Mesenchymal stem cell (in vitro differentiated cells and primary cell): ENCODE results near the gene CNDP2.
"Not testable (repeated sequence)": the region's sequence is repeated elsewhere in the genome, so short reads cannot be mapped to it uniquely, and the experiment has no call there.

Experiments used
- DNase-seq: peaks from one replicate; pipeline ENCODE4 v3.0.0-alpha.2; 2013
- H2AFZ ChIP-seq: one replicate; pipeline ENCODE4 v1.6.1; 2013; ENCODE audit warnings: low read depth, mild to moderate bottlenecking, control low read depth, inconsistent platforms, low read length, moderate library complexity
- H2AK5ac ChIP-seq: 2 replicates; pipeline ENCODE4 v1.6.1; 2013; ENCODE audit warnings: low read length, moderate library complexity, mild to moderate bottlenecking, inconsistent platforms; ENCODE audit not compliant: severe bottlenecking
- H2BK120ac ChIP-seq: one replicate; pipeline ENCODE4 v1.6.1; 2013; ENCODE audit warnings: low read depth, mild to moderate bottlenecking, inconsistent platforms, low read length, moderate library complexity
- H2BK12ac ChIP-seq, 2 experiments: one replicate each; pipeline ENCODE4 v1.6.1; 2013; ENCODE audit warnings: inconsistent platforms in 2 of 2, low read length in 2 of 2, mild to moderate bottlenecking in 2 of 2, moderate library complexity in 2 of 2, control low read depth in 1 of 2
- H2BK15ac ChIP-seq: one replicate; pipeline ENCODE4 v1.6.1; 2013; ENCODE audit warnings: mild to moderate bottlenecking, low read depth, inconsistent platforms; ENCODE audit not compliant: poor library complexity, severe bottlenecking
- H2BK5ac ChIP-seq: 2 replicates; pipeline ENCODE4 v1.6.1; 2013; ENCODE audit warnings: low read depth, mild to moderate bottlenecking, low read length, control low read depth, inconsistent platforms; ENCODE audit not compliant: poor library complexity, severe bottlenecking
- H3K14ac ChIP-seq, 2 experiments: one replicate each; pipeline ENCODE4 v1.6.1; 2013; ENCODE audit warnings: inconsistent platforms in 2 of 2, low read length in 2 of 2, control low read depth in 1 of 2, mild to moderate bottlenecking in 1 of 2, moderate library complexity in 1 of 2
- H3K18ac ChIP-seq, 2 experiments: one replicate each; pipeline ENCODE4 v1.6.1; 2013; ENCODE audit warnings: inconsistent platforms in 2 of 2, low read length in 2 of 2, control low read depth in 1 of 2, low read depth in 1 of 2, mild to moderate bottlenecking in 1 of 2
- H3K23ac ChIP-seq, 2 experiments: one replicate each; pipeline ENCODE4 v1.6.1; 2013; ENCODE audit warnings: inconsistent platforms in 2 of 2, low read length in 2 of 2, mild to moderate bottlenecking in 2 of 2, moderate library complexity in 2 of 2, control low read depth in 1 of 2
- H3K27ac ChIP-seq: 2 replicates; pipeline ENCODE4 v1.5.1; 2013; ENCODE audit warnings: mild to moderate bottlenecking, moderate library complexity, low read length, control low read depth, inconsistent platforms; ENCODE audit not compliant: poor library complexity, severe bottlenecking
- H3K27me3 ChIP-seq, 2 experiments: 2 replicates each; pipeline versions ENCODE4 v1.6.1 to v1.7.0; 2013; ENCODE audit warnings: low read length in 2 of 2, mild to moderate bottlenecking in 2 of 2, moderate library complexity in 2 of 2, control low read depth in 1 of 2, inconsistent platforms in 1 of 2; ENCODE audit not compliant: control insufficient read depth in 1 of 2, insufficient read depth in 1 of 2
- H3K36me3 ChIP-seq, 2 experiments: 2 replicates each; pipeline versions ENCODE4 v1.6.1 to v1.7.0; 2013; ENCODE audit warnings: low read length in 2 of 2, control low read depth in 1 of 2, inconsistent platforms in 1 of 2, low read depth in 1 of 2, mild to moderate bottlenecking in 1 of 2; ENCODE audit not compliant: insufficient read depth in 2 of 2, control insufficient read depth in 1 of 2
- H3K4ac ChIP-seq, 2 experiments: one replicate each; pipeline ENCODE4 v1.6.1; 2013; ENCODE audit warnings: inconsistent platforms in 2 of 2, low read length in 2 of 2, mild to moderate bottlenecking in 2 of 2, moderate library complexity in 2 of 2, control low read depth in 1 of 2, low read depth in 1 of 2
- H3K4me1 ChIP-seq: 2 replicates; pipeline ENCODE4 v1.6.1; 2013; ENCODE audit warnings: low read depth, low read length, control low read depth; ENCODE audit not compliant: control insufficient read depth, insufficient read depth
- H3K4me2 ChIP-seq: 2 replicates; pipeline ENCODE4 v1.6.1; 2013; ENCODE audit warnings: low read length, mild to moderate bottlenecking, inconsistent platforms; ENCODE audit not compliant: poor library complexity, severe bottlenecking
- H3K4me3 ChIP-seq, 2 experiments: 2 replicates each; pipeline versions ENCODE4 v1.5.1 to v1.7.0; 2013; ENCODE audit warnings: low read length in 2 of 2, mild to moderate bottlenecking in 2 of 2, control low read depth in 1 of 2, low read depth in 1 of 2; ENCODE audit not compliant: insufficient read depth in 1 of 2
- H3K79me1 ChIP-seq: replicated peaks from 2 replicates; pipeline ENCODE4 v1.6.1; 2013; ENCODE audit warnings: mild to moderate bottlenecking, control low read depth, low read length, inconsistent platforms; ENCODE audit not compliant: poor library complexity, severe bottlenecking
- H3K9ac ChIP-seq: 2 replicates; pipeline ENCODE4 v1.7.0; 2013; ENCODE audit warnings: mild to moderate bottlenecking, low read length, moderate library complexity
- H3K9me3 ChIP-seq: 2 replicates; pipeline ENCODE4 v1.7.0; 2013; ENCODE audit warnings: mild to moderate bottlenecking, low read length; ENCODE audit not compliant: control insufficient read depth
- H4K8ac ChIP-seq: one replicate; pipeline ENCODE4 v1.6.1; 2013; ENCODE audit warnings: inconsistent platforms, mild to moderate bottlenecking, low read length, moderate library complexity
- H4K91ac ChIP-seq: one replicate; pipeline ENCODE4 v1.6.1; 2013; ENCODE audit warnings: mild to moderate bottlenecking, low read length, inconsistent platforms
- WGBS: methylation state at CpG from one replicate; pipeline ENCODE4 v1.1.7; 2013; ENCODE audit warnings: mixed read lengths; 5-methylcytosine and 5-hydroxymethylcytosine counted together

The CNDP2 gene

GRCh38 chr18:74498712-74499627 is 2.8 kb downstream of the CNDP2 start:
- H2AK5ac ChIP-seq = peak overlapping the region; percentile 80
- H3K18ac ChIP-seq = no peak overlapping the region
- H2BK12ac ChIP-seq = no peak overlapping the region
- H3K79me1 ChIP-seq = no peaks in the 10 kb centered on the region
- H2AFZ ChIP-seq = no peak overlapping the region
- H3K4me2 ChIP-seq = peak overlapping the region; percentile 54
- H2BK15ac ChIP-seq = no peak overlapping the region
- H3K4me3 ChIP-seq = peak overlapping the region in 1 of 2 experiments; percentile 58
- H3K9ac ChIP-seq = peak overlapping the region; percentile 80
- H3K14ac ChIP-seq = no peak overlapping the region
- H2BK5ac ChIP-seq = no peak overlapping the region
- H3K36me3 ChIP-seq = peaks cover 11 to 29% of the 10 kb centered on the region in 2 experiments
- H3K27me3 ChIP-seq = no peaks in the 10 kb centered on the region
- H3K27ac ChIP-seq = peak overlapping the region; percentile 79
- no peak overlapping the region for H3K4ac ChIP-seq
- H3K4me1 ChIP-seq = peaks cover 17% of the 10 kb centered on the region
- no peaks in the 10 kb centered on the region for H3K9me3 ChIP-seq
- no peak overlapping the region for H2BK120ac ChIP-seq
- DNase-seq = peak; percentile 62
- no peak overlapping the region for H4K91ac ChIP-seq
- WGBS = 72% methylated on average over 11 of the region's 14 CpGs
- peak overlapping the region in 1 of 2 experiments; percentile 28 for H3K23ac ChIP-seq
- peak overlapping the region; percentile 8 for H4K8ac ChIP-seq

GRCh38 chr18:74499633-74500032 is 3.5 kb downstream of the CNDP2 start:
- no peak overlapping the region for H2BK15ac ChIP-seq
- no peak overlapping the region for H3K23ac ChIP-seq
- peak overlapping the region in 1 of 2 experiments; percentile 58 for H3K4me3 ChIP-seq

GRCh38 chr18:74500372-74500771 is 4.2 kb downstream of the CNDP2 start:
- H2AFZ ChIP-seq = no peak overlapping the region
- H3K36me3 ChIP-seq = peaks cover 18 to 37% of the 10 kb centered on the region in 2 experiments
- H4K8ac ChIP-seq = no peak overlapping the region
- no peak for DNase-seq
- no peak overlapping the region for H3K23ac ChIP-seq
- H3K4ac ChIP-seq = no peak overlapping the region
- no peaks in the 10 kb centered on the region for H3K9me3 ChIP-seq
- no peak overlapping the region for H2BK12ac ChIP-seq
- H2BK15ac ChIP-seq = no peak overlapping the region
- peak overlapping the region; percentile 37 for H3K4me2 ChIP-seq
- peaks cover 17% of the 10 kb centered on the region for H3K4me1 ChIP-seq
- no peak overlapping the region for H2BK120ac ChIP-seq
- no peak overlapping the region for H3K18ac ChIP-seq
- H3K9ac ChIP-seq = peak overlapping the region; percentile 80
- no peak overlapping the region for H2AK5ac ChIP-seq
- H4K91ac ChIP-seq = no peak overlapping the region
- peak overlapping the region; percentile 85 for H3K27ac ChIP-seq
- peaks cover 7% of the 10 kb centered on the region for H3K79me1 ChIP-seq
- 99% methylated on average over 4 of the region's 6 CpGs for WGBS
- no peaks in the 10 kb centered on the region for H3K27me3 ChIP-seq
- no peak overlapping the region for H3K4me3 ChIP-seq
- H2BK5ac ChIP-seq = no peak overlapping the region
- H3K14ac ChIP-seq = no peak overlapping the region

More at GRCh38 chr18:74499633-74500032, 3.5 kb downstream of the CNDP2 start:
- Histone ChIP-seq H3K18ac (no peak overlapping the region), H3K4me2 (peak overlapping the region; percentile 54), H3K9ac (peak overlapping the region; percentile 80), H2BK12ac (no peak overlapping the region), H2BK120ac (no peak overlapping the region), H3K36me3 (peaks cover 15 to 35% of the 10 kb centered on the region in 2 experiments), H3K4me1 (peaks cover 17% of the 10 kb centered on the region), H2AK5ac (no peak overlapping the region), H3K27me3 (no peaks in the 10 kb centered on the region), H4K8ac (peak overlapping the region; percentile 45), H3K9me3 (no peaks in the 10 kb centered on the region), H3K4ac (no peak overlapping the region), H4K91ac (no peak overlapping the region), H2AFZ (no peak overlapping the region), H3K27ac (peak overlapping the region; percentile 79), H2BK5ac (no peak overlapping the region), H3K79me1 (peaks cover 2% of the 10 kb centered on the region), H3K14ac (no peak overlapping the region)
- WGBS = 83% methylated on average over 9 of the region's 9 CpGs
- DNase-seq = peak; percentile 47

GRCh38 chr18:74500774-74501173 is 4.6 kb downstream of the CNDP2 start:
- H2AFZ ChIP-seq, H3K14ac ChIP-seq, H2BK5ac ChIP-seq, H4K8ac ChIP-seq, H3K9me3 ChIP-seq, H3K9ac ChIP-seq, H3K79me1 ChIP-seq, H3K18ac ChIP-seq, H3K4me3 ChIP-seq, H2BK120ac ChIP-seq, H2AK5ac ChIP-seq, H3K27me3 ChIP-seq, H2BK12ac ChIP-seq, H3K4ac ChIP-seq, DNase-seq, H3K23ac ChIP-seq, H2BK15ac ChIP-seq, H4K91ac ChIP-seq: not testable (repeated sequence)
- WGBS = 93% methylated on average over 8 of the region's 8 CpGs
- H3K27ac ChIP-seq = peak overlapping the region; percentile 85
- H3K4me2 ChIP-seq = peak overlapping the region; percentile 59
- H3K4me1 ChIP-seq = peaks cover 17% of the 10 kb centered on the region
- H3K36me3 ChIP-seq = peaks cover 20 to 41% of the 10 kb centered on the region in 2 experiments
